OCI-LY3 (cell line): Measurements from ENCODE around the gene DHRS7.

Experiments
- CTCF ChIP-seq: fragments of 200-600, 300-600 bp; sonication (generic); IDR thresholded peaks from 2 replicates; pipeline ENCODE4 v1.5.1; 2014; ENCODE audit warnings: antibody characterized with exemption, low read length, low read depth
- EZH2phosphoT487 ChIP-seq: fragments of 200-600 bp; shearing (Covaris generic); IDR thresholded peaks from 2 replicates; pipeline ENCODE4 v1.6.1; 2018; ENCODE audit warnings: antibody characterized with exemption, mixed run types, low read depth

GRCh38 chr14:60204104-60204842 lies 39.1 kb upstream of the DHRS7 start:
- TF ChIP-seq CTCF (no peak), EZH2phosphoT487 (no peak)
